NCI-H128 (cell line): Measurements from ENCODE around the gene RGL1.

ENCODE experiments used
- DNase-seq: peaks from one replicate; lab custom pipeline; 2025; ENCODE audit not compliant: unreplicated experiment; lab: John Stamatoyannopoulos, UW

The RGL1 gene

DNA sequence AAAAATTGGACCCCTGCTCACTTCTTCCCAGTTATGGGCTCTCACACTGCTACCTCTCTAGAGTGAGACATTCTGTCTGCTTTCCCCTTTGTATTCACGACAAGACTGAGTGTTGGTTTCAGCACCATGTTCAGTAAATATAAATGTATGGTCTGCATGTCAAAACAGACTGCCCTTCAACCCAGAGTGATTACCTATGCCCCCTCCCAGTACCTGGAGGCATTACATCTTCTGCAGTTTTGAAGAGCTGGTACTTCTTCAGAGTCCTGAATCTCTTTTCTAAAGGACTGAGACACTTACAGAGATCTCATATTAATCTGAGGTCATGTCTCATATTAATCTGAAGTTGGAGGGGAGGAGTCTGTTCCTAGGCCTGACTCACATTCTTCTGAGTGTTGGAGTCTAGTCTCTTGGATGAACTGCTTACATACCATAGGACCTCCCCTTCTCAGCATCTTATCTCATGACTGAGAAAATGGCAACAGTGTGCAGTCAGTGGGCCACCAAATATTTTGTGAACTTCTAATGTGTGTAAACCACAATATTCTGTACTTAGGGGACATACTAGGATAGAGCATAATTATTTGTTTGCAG is 80.3 kb downstream of the RGL1 start:
- no peak for DNase-seq

DNA sequence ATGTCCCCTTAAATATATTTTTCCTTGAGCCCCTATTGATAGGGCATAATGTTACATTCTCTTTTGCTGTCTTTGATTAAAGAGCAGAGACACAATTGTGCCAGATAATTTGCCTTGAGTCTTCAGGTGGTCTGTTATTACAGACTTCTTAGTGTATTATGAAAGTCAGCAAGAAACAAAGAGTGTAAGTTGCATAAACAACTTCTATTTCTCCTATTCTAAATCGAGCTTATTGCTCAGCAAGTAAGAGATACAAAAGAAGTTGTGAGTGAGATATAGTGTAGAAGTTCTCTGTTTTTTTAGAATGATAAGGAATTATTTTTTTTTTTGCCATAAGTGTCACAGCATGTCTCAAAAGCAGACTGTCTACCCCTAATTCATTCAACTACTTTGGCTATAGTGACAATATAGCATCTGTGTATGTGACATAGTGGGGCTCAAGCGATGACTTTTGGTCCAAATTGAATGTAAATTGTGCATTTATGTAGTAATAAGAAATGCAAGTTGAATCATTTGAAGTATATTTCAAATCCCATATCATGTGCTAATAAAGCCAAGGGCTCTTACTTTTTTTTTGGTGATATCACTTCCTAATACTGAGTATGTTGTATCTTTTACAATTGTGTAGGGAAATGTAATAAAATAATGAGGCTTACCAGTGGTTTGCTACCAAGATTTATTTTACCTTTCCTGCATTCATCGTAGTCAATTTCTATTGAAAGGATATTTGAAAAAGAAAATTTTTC is 81.3 kb downstream of the RGL1 start:
- DNase-seq, result no peak

DNA sequence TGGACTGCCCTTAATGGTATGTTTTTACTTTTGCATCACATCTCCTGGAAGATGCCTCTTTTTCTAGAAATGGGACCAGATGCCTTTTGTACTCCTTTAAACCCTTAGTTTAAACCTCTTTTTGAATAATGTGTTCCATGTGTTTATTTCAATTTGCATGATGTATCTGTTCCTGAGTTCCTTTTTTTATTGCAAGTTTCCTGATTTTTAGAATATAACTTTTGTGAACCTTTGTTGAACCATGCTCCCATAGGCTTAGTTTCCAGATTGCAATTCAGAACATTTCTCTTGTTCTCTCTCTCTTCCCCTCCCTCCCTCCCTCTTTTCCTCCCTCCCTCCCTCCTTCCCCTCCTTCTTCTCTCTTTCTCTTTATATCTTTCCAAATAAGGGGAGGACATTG is 81.9 kb downstream of the RGL1 start:
- DNase-seq, result no peak

DNA sequence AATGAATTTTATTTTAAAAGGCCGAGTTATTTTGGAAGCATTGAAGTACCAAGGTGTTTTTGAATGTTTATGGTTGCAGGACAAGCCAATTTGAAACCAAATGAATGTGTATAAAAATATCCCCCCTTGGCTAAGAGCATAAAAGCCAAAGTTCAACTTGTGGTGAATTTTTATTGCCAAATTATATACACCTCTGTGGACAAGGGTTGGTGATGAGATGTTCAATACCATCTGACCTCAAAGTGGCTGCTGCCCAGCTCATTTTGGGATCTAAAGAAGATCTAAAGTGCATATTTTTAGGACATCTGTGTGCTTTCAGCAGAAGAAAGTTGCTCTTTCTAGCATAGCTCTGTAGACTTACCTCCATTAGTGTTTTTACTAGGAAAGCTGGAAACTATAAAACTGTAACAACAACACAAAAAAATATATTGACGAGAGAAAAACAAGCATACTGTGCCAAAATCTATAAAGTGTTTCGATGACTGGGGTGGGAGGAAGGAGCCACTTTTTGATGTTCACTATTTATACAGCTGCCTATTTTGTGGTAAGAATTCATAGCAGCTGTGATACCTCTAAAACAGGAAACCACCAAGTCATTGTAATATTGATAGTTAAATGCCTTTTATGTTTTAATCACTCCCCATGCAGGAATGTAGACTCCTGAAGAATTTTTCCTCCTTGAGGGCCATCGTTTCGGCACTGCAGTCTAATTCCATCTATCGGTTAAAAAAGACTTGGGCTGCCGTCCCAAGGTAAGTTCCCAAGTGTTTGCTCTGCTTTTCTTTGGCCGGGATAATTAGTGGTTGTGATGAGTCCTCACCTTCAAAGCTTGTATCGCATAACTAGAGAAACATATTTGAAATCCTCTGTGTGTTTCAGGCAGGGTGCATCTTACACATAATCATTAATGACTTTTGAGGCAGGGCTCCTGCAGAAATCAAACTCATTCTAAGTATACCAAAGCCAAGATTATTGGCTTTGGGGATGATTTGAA is 83.2 kb downstream of the RGL1 start:
- DNase-seq, result no peak

DNA sequence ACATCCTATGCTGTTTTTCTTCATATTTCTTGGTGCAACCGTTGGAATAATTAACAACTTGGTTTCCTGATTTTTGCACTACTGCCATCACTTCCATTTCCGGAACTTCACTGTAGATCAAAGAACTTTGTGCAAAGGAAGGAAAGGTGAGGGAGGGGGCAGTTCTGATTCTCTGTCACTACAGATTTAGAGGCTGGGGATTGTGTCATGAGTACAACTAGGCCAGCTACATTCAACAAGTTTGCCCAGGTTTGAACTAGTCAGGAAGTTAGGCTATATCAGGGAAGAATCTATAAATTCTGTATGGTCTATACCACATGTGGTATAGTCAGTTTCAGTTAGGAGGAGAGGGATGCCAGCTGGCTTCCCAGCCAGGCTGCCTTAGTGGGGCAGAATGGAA is 84.2 kb downstream of the RGL1 start:
- DNase-seq, result no peak

DNA sequence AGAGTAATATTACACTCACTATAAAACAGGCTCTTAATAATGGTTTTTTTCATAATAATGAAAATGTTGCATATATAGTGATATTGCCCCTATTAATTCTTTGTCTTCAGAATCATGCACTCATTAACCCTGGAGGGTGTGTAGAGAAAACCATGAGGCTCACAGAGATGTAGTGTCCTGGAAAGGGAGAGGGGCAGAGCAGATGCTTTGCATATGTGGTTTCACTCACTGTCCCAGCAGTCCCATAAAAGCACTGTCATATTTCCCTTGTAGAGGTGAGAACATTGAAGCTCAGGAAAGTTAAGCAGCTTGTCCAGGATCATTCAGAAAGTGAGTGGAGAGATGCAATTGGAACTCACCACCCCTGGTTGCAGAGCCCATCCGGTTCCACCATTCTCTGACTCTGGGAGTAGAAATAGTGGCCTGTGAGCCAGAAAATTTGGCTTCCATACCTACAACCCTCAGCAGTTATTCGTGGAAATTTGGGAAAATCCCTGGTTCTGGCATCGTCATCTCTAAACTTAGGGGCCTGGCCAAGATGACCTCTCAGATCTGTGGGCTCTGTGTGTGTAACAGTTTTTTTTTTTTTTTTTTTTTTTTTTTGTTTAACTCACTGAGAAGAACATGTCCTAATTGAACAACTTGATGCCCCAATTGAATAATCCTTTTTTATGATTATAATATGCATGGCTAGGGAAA is 86.4 kb downstream of the RGL1 start:
- DNase-seq, result no peak

DNA sequence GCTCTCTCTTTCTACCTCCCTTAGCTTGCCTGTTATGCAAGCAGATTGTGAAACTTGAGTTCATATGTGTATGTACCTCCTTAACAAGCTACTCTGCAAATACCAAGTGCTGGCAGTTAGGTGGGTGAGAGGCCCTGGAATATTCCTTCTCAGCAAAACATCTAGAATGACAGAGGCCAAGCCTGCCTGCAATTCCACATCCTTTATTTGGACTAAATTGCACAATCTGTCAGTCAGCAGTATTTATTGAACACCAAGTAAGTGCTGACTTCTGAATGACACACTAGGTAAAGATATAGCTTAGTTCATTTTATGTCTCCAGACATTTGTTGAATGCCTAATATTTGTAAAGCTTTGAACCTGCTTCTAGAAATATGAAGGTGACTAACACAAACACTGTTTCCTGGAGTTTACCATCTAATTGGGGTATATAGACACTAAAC is 87.5 kb downstream of the RGL1 start:
- no peak for DNase-seq

DNA sequence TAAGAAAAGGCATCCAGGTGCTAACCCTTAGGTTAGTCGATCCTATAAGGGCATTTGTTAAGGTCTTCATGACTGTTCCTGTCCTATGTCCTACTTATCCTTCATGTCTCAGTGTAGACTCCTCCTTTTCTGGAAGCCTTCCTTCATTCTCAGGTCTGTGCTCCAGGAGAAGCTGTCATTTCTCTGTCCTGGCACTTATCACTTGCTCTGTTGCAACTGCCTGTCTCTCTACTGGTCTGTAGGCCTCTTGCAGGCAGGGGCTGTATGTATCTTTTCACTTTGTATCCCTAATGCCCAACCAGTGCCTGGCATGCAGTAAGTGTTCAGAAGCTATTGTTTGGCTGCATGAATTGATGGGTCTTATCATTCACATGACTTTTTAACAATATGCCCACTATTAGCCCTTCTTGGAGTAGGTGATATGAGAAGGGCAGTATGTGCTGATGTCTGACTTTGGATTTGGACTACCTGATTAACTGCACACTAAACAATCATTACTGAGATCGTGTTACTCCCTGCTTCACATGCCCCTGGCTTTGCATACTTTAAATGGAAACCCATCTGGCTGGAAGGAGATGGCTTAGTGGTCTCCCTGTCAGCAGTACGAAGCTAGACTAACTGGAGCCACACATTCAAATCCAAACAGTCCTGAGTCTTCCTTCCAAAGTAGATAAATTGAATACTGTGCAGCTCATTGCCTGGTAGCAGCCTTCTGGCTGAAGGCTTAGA is 88.8 kb downstream of the RGL1 start:
- no peak for DNase-seq

DNA sequence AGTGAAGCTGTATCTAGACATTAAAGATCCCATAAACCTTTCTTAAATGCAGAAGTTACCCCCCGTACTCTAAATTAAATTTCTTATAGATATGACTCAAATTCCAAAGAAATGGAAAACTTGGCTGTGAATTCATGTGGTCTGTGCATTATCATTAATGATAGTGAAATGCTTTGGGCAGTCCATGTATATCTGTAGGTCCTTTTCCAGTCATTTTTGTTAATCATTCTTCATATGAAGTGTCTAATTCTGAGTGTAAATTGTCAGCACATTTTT is 89.3 kb downstream of the RGL1 start:
- no peak for DNase-seq

DNA sequence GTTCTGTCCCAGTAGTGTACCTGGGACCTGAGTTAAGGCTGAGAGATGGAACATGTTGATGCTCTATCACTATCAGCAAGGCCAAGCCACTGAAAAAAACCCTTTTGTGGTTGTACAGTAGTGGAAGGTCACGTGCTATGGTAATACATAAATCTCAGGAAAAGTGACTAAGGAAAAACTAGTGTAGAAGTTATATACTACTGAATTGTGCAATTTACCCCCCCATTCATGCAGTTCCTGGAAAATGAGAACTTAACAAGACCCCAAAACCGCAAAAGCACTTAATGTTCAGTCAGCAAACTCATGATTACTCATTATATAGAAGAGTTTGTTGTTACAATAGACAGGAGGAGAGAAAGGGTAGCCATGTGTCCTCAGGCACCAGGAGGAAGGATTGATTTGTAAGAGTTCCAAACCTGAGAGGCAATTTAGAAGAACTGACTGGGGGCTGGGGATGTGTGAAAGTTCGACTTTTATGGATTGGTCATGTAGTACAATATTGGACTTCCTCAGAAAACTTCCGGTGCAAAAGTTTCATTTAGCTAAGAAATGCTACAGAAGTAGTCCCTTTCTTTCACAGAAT is 91.6 kb downstream of the RGL1 start:
- no peak for DNase-seq

DNA sequence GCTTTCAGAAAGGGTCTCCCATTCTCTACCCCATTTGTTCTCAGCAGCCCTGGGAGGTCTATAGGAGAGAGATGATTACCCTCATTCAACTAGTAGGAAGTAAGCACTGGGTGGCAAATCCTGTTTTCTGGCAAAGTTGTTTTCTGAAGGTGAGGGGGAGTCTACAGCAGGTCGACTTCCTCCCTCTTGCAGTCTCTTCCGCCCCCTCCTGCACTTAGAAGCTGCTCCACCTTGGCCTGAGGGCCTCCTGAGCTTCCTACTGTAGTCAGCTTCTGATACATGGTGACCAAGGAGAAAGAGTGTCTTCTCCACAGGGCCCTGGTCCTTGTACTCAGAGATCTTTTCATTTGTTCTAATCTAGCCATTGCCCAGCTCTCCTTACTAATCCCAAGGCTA is 93.1 kb downstream of the RGL1 start:
- DNase-seq, result no peak

DNA sequence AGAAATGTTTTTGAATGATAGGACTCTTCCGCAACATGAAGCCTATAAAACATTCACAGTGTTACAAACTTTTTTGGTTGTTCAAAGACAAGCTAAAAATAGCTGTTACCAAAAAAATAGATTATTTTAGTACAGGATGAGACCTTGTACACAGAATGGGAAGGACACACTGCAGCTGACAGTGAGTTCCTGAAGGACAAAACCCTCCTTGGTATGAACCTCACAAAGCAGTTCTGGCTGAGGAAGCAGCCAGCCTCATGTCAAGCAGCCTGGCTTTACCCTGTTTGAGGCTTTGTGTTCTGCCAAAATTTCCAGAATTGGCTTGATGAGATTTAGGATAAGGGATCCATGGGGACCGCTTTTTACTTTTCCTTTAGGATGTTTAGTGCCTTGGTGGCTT is 93.7 kb downstream of the RGL1 start:
- no peak for DNase-seq

DNA sequence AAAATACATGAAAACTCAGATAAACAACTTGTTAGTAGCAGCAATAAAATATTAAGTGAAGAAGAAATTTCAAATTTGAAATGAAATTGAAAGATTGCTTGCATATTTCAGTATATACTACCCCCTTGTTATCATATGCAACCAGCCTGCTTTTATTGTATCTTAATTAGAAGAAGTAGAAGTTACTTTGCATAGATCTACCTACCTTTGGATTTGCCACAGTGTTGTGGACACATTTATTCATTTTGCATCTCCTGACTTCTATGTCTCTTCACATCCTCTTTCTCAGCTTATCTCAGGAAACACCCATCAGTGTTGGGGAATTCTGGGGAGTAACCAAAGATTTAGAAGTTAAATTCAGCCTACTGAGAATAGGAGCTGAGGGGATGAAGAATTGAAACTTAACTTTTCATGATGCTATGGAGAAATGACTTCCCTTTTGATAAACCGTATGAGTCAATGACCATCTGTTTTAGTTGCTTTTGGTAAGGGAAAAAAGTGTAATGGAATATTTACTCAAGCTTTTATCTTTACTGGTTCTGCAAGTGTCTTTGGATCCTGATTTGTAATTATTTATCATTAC is 96.9 kb downstream of the RGL1 start:
- no peak for DNase-seq

DNA sequence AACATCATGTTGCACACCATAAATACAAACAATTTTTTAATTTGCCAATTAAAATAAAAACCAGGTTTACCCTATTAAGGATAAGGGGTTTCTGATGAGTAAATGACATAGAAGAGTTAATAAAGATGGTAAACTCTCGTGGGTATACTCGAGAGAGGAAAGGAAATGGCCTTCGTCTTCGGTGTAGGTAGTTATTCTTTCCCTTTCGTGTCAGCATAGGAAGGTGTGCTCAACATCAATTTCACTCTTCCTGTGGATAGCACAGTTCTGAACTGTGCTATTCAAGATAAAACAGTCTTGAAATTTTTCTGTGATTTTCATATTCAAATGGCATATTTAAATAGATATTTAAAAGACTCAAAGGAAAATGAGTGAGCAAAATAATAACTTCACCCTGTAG is 98.2 kb downstream of the RGL1 start:
- DNase-seq, result no peak

DNA sequence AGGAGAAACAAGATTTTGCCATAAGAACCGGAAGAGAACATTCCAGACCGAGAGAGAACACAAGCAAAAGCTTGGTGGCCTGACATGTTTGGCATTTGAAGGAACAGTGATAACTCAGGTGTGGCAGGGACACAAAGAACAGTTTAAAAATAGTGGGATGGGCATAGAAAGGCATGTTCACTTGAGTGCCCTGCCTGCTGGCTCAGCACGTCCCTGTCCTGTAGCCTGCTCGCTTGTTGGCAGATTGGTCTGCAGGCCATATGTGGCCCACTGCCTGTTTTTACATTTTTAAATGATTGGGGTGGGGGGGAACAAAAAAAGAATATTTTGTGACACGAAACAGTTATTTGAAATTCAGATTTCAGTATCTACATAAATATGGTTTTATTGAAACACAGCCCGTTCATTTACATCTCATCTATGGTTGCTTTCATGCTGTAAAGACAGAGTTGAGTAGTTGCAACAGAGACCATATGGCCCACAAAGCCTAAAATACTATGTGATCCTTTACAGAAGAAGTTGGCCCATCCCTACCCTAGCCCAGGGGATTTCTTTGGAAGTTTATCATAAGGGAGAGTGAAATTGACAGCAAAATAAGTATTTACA is 100.7 kb downstream of the RGL1 start:
- no peak for DNase-seq

DNA sequence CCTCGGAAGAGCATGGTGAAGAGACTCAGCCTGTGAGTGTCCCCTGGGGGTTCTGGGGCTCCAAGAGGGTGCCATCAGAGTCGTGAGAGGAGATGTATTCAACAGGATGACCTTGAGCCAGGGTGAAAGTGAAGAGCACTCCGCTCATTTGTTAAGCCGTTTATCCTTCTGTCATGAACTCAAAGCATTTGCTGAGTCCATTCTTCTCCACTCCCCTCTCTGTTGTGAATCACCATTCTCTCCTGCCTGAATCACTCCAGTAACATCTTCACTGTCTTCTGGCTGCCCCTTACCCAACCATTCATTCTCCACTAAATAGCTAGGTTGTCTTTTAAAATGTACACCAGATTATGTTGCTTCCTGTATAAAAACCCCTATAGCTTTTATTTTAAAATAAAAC is 102.2 kb downstream of the RGL1 start:
- DNase-seq, result no peak

DNA sequence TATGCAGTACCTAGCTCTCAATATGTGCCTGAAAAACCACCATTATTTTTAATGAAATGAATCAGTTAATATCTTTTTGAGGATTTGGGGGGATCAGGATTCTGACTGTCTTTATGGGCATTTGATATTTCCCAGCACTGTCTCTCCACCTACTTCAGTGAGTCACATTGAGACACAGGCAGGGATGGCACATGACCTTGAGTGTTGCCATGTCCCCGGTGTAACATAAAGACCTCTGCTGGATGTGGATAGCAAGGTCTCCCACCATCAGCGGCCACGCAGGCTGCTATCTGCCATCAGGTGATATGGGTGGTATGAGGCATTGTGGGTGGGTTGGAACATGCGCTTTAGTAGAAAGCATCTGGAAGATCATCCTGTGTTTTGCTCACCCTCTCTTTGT is 103.2 kb downstream of the RGL1 start:
- DNase-seq, result no peak

DNA sequence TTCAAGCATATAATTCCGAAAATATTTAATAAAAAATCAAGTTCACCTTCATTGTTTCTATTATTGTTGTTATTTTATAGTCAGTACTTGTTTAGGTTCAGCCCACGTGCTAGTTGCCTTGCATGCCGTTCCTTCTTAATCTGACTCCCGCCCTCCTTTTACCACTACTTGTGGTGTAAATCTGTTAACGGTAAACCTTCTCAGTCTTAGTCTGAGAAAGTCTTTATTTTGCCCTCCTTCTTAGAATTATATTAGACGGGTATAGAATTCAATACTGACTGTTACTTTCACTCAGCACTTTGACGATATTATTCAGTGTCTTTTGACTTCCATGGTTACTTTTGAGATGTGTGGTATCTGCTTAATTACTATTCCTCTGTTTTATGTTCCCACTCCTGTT is 104.8 kb downstream of the RGL1 start:
- DNase-seq, result no peak

DNA sequence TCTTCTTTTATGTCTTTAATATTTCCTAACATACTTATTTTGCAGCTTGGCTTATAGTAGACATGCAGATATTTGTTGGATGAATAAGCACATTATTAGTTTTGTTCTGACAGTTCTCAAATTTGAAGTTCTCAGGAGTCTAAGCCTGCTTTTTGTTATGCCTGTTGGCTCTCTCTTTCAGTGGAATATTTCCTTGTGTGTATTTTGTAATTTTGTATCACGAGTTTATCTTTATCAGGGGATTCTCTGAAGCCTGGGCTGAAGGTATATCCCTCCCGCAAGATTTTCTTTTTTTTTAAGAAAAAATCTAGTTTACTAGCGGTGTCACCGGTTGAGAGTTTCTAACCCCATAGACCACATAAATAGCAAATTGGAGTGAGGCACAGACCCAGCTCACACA is 105.9 kb downstream of the RGL1 start:
- DNase-seq, result no peak

DNA sequence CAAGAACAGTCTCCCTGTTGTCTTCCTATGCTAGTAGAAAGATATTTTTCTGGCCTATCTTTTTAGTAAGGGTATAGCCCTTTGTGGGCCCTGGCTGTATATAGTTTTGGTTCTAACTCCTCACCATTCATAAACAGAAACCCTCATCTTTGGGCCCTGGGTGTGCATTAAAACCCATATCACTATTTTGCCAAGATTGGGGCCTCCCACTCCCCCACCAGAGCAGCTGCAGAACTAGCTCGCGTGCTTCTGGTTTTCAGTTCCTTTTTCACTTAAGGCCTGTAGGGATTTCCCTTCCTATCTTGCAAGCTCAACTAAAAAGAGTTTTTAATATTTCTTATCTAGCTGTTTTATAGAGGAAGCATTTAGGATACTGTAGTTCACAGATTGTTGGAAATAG is 106.4 kb downstream of the RGL1 start:
- DNase-seq, result no peak
